Parathyroid adenoma (tissue), 2 donors: Measurements from ENCODE around the gene PAX2.
A peak's percentile ranks its signal among the peaks of the same experiment; 100 is the strongest.
"Not testable (repeated sequence)": the region's sequence is repeated elsewhere in the genome, so short reads cannot be mapped to it uniquely, and the experiment has no call there.

Experiments used
- H2AFZ ChIP-seq: fragments of 300-600 bp; sonication (generic); one replicate; pipeline ENCODE4 v1.7.0; 2017; ENCODE audit warnings: antibody characterized with exemption, mild to moderate bottlenecking
- H3K27ac ChIP-seq: fragments of 300-600 bp; sonication (generic); one replicate; pipeline ENCODE4 v1.7.0; 2017
- H3K27me3 ChIP-seq: fragments of 300-600 bp; sonication (generic); one replicate; pipeline ENCODE4 v1.7.0; 2017; ENCODE audit warnings: low read length; ENCODE audit not compliant: control insufficient read depth, insufficient read depth
- H3K36me3 ChIP-seq: fragments of 300-600 bp; sonication (generic); one replicate; pipeline ENCODE4 v1.7.0; 2017; ENCODE audit warnings: low read length; ENCODE audit not compliant: control insufficient read depth, insufficient read depth
- H3K4me1 ChIP-seq: fragments of 300-600 bp; sonication (generic); one replicate; pipeline ENCODE4 v1.7.0; 2017; ENCODE audit warnings: control low read depth
- H3K4me2 ChIP-seq: fragments of 300-600 bp; sonication (generic); one replicate; pipeline ENCODE4 v1.7.0; 2017; ENCODE audit warnings: low read length
- H3K4me3 ChIP-seq: fragments of 300-600 bp; sonication (generic); one replicate; pipeline ENCODE4 v1.7.0; 2017; ENCODE audit warnings: low read depth, low read length
- H3K79me2 ChIP-seq: fragments of 300-600 bp; sonication (generic); one replicate; pipeline ENCODE4 v1.7.0; 2017; ENCODE audit warnings: control low read depth
- H3K9ac ChIP-seq: fragments of 300-600 bp; sonication (generic); one replicate; pipeline ENCODE4 v1.7.0; 2017; ENCODE audit warnings: mild to moderate bottlenecking
- H3K9me3 ChIP-seq: fragments of 300-600 bp; sonication (generic); one replicate; pipeline ENCODE4 v1.7.0; 2017; ENCODE audit warnings: low read length; ENCODE audit not compliant: control insufficient read depth
- CTCF ChIP-seq: fragments of 300-600 bp; sonication (generic); IDR thresholded peaks from one replicate; pipeline ENCODE4 v1.7.0; 2017; ENCODE audit warnings: antibody characterized with exemption, mild to moderate bottlenecking
- donor health status: primary hyperparathyroidism.

The PAX2 gene

GRCh38 chr10:100744987-100745881 lies at the start of gene PAX2:
PAX2 (plus strand) TSS chr10:100745582; CDS start chr10:100746261, 679 bp downstream.
- Histone ChIP-seq H3K27ac (no peak within 1 kb of the TSS), H3K9ac (no peak within 1 kb of the TSS), H3K4me3 (no peak within 1 kb of the TSS), H3K36me3 (no peaks in the 10 kb centered on the region), H2AFZ (no peak within 1 kb of the TSS), H3K4me1 (no peaks in the 10 kb centered on the region), H3K9me3 (no peaks in the 10 kb centered on the region), H3K79me2 (no peaks in the 10 kb centered on the region), H3K4me2 (peak within 1 kb of the TSS; percentile 36), H3K27me3 (peaks cover 51% of the 10 kb centered on the region)
- no peak for TF ChIP-seq CTCF

DNA sequence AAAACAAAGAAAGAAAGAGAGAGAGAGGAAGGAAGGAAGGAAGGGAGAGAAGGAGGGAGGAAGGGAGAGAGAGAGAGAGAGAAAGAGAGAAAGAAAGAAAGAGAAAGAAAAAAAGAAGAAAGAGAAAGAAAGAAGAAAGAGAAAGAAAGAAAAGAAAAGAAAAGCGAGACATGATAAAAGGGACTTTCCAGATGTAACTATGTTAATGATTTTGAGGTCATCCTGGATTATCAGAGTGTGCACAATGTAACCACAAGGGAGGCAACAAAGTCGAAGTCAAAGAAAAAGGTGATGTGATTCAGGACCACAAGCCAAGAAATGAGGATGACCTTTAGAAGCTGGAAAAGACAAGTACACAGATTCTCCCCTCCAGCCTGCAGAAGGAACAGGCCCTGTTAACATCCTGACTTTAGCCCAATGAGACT lies 48.9 kb upstream of the PAX2 start:
- H3K79me2 ChIP-seq, result no peaks in the 10 kb centered on the region
- no peak overlapping the region for H3K4me2 ChIP-seq
- H3K9me3 ChIP-seq, result no peaks in the 10 kb centered on the region
- H2AFZ ChIP-seq, result no peak overlapping the region
- no peak overlapping the region for H3K9ac ChIP-seq
- no peak for TF ChIP-seq CTCF
- H3K36me3 ChIP-seq, result no peaks in the 10 kb centered on the region
- H3K4me3 ChIP-seq, result no peak overlapping the region
- H3K4me1 ChIP-seq, result no peaks in the 10 kb centered on the region
- no peak overlapping the region for H3K27ac ChIP-seq
- no peaks in the 10 kb centered on the region for H3K27me3 ChIP-seq

DNA sequence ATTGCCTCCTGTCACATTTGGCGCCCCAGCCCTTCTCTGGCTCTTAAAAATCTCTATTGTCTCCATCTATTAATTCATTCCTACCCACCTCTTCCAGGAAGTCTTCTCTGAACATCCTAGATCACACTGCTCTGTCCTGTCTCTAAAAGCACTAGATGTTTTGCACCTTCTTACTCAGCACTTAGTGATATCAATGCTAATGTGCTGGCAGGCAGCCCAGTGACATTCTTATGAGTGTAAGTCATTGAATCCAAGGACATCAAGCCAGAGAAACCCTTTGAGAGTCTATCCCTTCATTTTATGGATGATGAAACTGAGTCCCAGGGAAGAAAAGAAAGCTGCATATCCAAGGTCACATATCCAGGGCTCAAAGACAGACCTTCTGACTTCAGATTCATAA lies 48.3 kb upstream of the PAX2 start:
- TF ChIP-seq CTCF, result no peak
- Histone ChIP-seq H3K27me3 (no peaks in the 10 kb centered on the region), H3K4me3 (no peak overlapping the region), H3K9me3 (no peaks in the 10 kb centered on the region), H3K4me1 (no peaks in the 10 kb centered on the region), H3K4me2 (no peak overlapping the region), H3K27ac (no peak overlapping the region), H3K36me3 (no peaks in the 10 kb centered on the region), H3K9ac (no peak overlapping the region), H3K79me2 (no peaks in the 10 kb centered on the region), H2AFZ (no peak overlapping the region)

- Histone ChIP-seq H3K4me1 (no peaks in the 10 kb centered on the region), H3K9me3 (no peaks in the 10 kb centered on the region)
- TF ChIP-seq CTCF, result no peak
Measured at GRCh38 chr10:100697631-100698030, 47.8 kb upstream of the PAX2 start.

DNA sequence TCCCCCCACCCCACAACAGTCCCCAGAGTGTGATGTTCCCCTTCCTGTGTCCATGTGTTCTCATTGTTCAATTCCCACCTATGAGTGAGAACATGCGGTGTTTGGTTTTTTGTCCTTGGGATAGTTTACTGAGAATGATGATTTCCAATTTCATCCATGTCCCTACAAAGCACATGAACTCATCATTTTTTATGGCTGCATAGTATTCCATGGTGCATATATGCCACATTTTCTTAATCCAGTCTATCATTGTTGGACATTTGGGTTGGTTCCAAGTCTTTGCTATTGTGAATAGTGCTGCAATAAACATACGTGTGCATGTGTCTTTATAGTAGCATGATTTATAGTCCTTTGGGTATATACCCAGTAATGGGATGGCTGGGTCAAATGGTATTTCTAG lies 43.7 kb upstream of the PAX2 start:
- not testable (repeated sequence) for H3K27me3 ChIP-seq, H3K9ac ChIP-seq, H3K4me2 ChIP-seq, H2AFZ ChIP-seq, H3K36me3 ChIP-seq, H3K4me3 ChIP-seq, H3K27ac ChIP-seq, H3K79me2 ChIP-seq, H3K9me3 ChIP-seq, H3K4me1 ChIP-seq

More at GRCh38 chr10:100697631-100698030, 47.8 kb upstream of the PAX2 start:
- no peak overlapping the region for H3K4me3 ChIP-seq
- H3K4me2 ChIP-seq, result no peak overlapping the region
- H3K36me3 ChIP-seq, result no peaks in the 10 kb centered on the region
- H3K9ac ChIP-seq, result no peak overlapping the region
- no peak overlapping the region for H2AFZ ChIP-seq
- H3K79me2 ChIP-seq, result no peaks in the 10 kb centered on the region
- H3K27me3 ChIP-seq, result no peaks in the 10 kb centered on the region
- no peak overlapping the region for H3K27ac ChIP-seq
